Trophoblast cell (in vitro differentiated cells and primary cell): ENCODE results near the gene VMA21. TPM values are rescaled to one million over a fixed set of nuclear protein-coding genes. Genes with fewer than 3 reads are reported as not detected.

Source experiments
- DNase-seq, 2 donors: peaks; one replicate each; pipeline ENCODE4 v3.0.0-alpha.2; 2016
- H2AFZ ChIP-seq: 2 replicates; pipeline ENCODE4 v1.6.1; 2013; ENCODE audit warnings: low read length, moderate library complexity, mild to moderate bottlenecking; ENCODE audit not compliant: insufficient read depth, poor library complexity
- H2AK5ac ChIP-seq: 2 replicates; pipeline ENCODE4 v1.6.1; 2013; ENCODE audit warnings: mild to moderate bottlenecking, low read length
- H2BK120ac ChIP-seq: 2 replicates; pipeline ENCODE4 v1.6.1; 2013; ENCODE audit warnings: low read length, mild to moderate bottlenecking, moderate library complexity; ENCODE audit not compliant: insufficient read depth, poor library complexity
- H2BK12ac ChIP-seq: 2 replicates; pipeline ENCODE4 v1.6.1; 2013; ENCODE audit warnings: mild to moderate bottlenecking, low read length, moderate library complexity
- H2BK5ac ChIP-seq: 2 replicates; pipeline ENCODE4 v1.6.1; 2013; ENCODE audit warnings: low read length, low read depth, moderate library complexity, mild to moderate bottlenecking; ENCODE audit not compliant: poor library complexity
- H3K14ac ChIP-seq: 2 replicates; pipeline ENCODE4 v1.6.1; 2013; ENCODE audit warnings: mild to moderate bottlenecking, low read length
- H3K18ac ChIP-seq: 2 replicates; pipeline ENCODE4 v1.6.1; 2013; ENCODE audit warnings: mild to moderate bottlenecking, low read length
- H3K23ac ChIP-seq: 2 replicates; pipeline ENCODE4 v1.6.1; 2013; ENCODE audit warnings: low read length
- H3K27ac ChIP-seq: 2 replicates; pipeline ENCODE4 v1.5.1; 2013; ENCODE audit warnings: low read depth, mild to moderate bottlenecking, inconsistent platforms, low read length, moderate library complexity
- H3K27me3 ChIP-seq: 2 replicates; pipeline ENCODE4 v1.6.1; 2013; ENCODE audit warnings: inconsistent platforms, mild to moderate bottlenecking, low read length, moderate library complexity; ENCODE audit not compliant: insufficient read depth
- H3K36me3 ChIP-seq, 2 experiments: 1 replicate in 1 of 2; 2 replicates in 1 of 2; pipeline ENCODE4 v1.6.1; 2013; ENCODE audit warnings: low read length in 2 of 2, mild to moderate bottlenecking in 2 of 2, moderate library complexity in 1 of 2; ENCODE audit not compliant: insufficient read depth in 2 of 2, control insufficient read depth in 1 of 2
- H3K4ac ChIP-seq: 2 replicates; pipeline ENCODE4 v1.6.1; 2013; ENCODE audit warnings: low read depth, mild to moderate bottlenecking, low read length, moderate library complexity
- H3K4me1 ChIP-seq, 2 experiments: 1 replicate in 1 of 2; 2 replicates in 1 of 2; pipeline ENCODE4 v1.6.1; 2013; ENCODE audit warnings: low read length in 2 of 2, mild to moderate bottlenecking in 2 of 2, moderate library complexity in 1 of 2; ENCODE audit not compliant: insufficient read depth in 2 of 2, control insufficient read depth in 1 of 2
- H3K4me2 ChIP-seq: 2 replicates; pipeline ENCODE4 v1.6.1; 2013; ENCODE audit warnings: inconsistent platforms, mild to moderate bottlenecking, low read length, moderate library complexity
- H3K4me3 ChIP-seq: 2 replicates; pipeline ENCODE4 v1.5.1; 2013; ENCODE audit warnings: mild to moderate bottlenecking, low read depth, low read length, inconsistent platforms
- H3K79me1 ChIP-seq: one replicate; pipeline ENCODE4 v1.6.1; 2013; ENCODE audit warnings: low read length
- H3K79me2 ChIP-seq: 2 replicates; pipeline ENCODE4 v1.6.1; 2013; ENCODE audit warnings: low read length, mild to moderate bottlenecking; ENCODE audit not compliant: control insufficient read depth, insufficient read depth, poor library complexity
- H3K9ac ChIP-seq: 2 replicates; pipeline ENCODE4 v1.6.1; 2013; ENCODE audit warnings: mild to moderate bottlenecking, low read length
- H3K9me3 ChIP-seq: 2 replicates; pipeline ENCODE4 v1.6.1; 2013; ENCODE audit warnings: low read depth, mild to moderate bottlenecking, control low read depth, inconsistent platforms, low read length; ENCODE audit not compliant: insufficient read depth
- H4K12ac ChIP-seq: 2 replicates; pipeline ENCODE4 v1.6.1; 2013; ENCODE audit warnings: low read depth, mild to moderate bottlenecking, low read length, moderate library complexity
- H4K8ac ChIP-seq: 2 replicates; pipeline ENCODE4 v1.6.1; 2013; ENCODE audit warnings: low read depth, mild to moderate bottlenecking, low read length, moderate library complexity
- H4K91ac ChIP-seq: one replicate; pipeline ENCODE4 v1.6.1; 2013; ENCODE audit warnings: low read depth, mild to moderate bottlenecking, low read length, moderate library complexity
- WGBS: extraction: QIAGEN DNeasy Blood & Tissue Kit; methylation state at CpG from one replicate; pipeline ENCODE4 v1.1.7; 2013; ENCODE audit warnings: missing lambda C conversion rate; ENCODE audit not compliant: insufficient read length, insufficient coverage; ENCODE audit errors: extremely low coverage; 5-methylcytosine and 5-hydroxymethylcytosine counted together
- polyA plus RNA-seq: library from polyadenylated mRNA; stranded (reverse); fragments of 200-250 nt; gene quantifications from 2 replicates; pipeline ENCODE4 v1.2.3, GENCODE V29; 2013

Gene VMA21
- polyA plus RNA-seq: 15.2 and 15.8 TPM in 2 replicates

DNA sequence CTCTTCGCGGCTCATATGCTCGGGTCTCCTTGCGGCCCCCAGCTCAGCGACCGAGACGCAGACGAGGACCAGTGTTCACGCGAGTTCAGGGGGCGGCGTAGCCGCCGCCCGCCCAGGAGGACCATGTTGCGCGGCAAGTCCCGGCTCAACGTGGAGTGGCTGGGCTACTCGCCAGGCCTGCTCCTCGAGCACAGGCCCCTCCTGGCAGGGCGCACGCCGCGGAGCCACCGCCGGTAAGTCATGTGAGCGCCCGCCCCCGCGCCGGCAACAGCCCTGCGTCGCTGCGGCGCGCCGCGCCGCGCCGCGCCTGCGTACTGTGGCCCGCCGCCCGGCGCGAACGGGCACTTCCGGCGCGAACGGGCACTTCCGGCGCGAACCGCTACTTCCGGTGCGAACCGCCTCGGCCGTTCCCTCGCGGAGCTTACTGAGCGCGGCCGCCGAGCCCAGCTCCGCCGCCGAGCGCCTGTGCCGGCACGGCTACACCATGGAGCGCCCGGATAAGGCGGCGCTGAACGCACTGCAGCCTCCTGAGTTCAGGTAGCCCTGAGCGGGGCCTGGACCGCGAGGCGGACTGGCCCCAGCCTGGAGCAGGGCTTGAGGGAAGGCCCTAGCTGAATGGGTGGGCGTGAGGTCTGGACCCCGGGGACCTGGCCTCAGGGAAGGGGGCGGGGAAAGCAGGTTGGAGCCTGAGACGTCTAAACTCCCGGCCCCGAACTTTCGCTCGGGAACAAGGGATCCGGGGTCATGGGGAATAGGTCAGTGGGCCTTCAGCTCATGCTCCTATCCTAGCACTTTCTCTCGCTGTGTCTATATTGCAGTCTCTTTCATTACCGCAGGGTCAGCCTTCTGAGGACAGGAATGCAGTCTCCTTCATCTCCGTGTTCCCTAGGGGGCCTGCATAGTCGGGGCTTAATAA lies at the start of gene VMA21:
VMA21 (plus strand) TSS at position 382 of the 916 bp plus-strand sequence; CDS start at position 485, 103 bp downstream.
- no peaks in the 10 kb centered on the region for H3K27me3 ChIP-seq
- H2AFZ ChIP-seq: peak within 1 kb of the TSS; percentile 48
- H3K18ac ChIP-seq: peak within 1 kb of the TSS; percentile 79
- H3K4ac ChIP-seq: peak within 1 kb of the TSS; percentile 72
- no peaks in the 10 kb centered on the region for H3K9me3 ChIP-seq
- peak within 1 kb of the TSS; percentile 99 for H4K8ac ChIP-seq
- H3K23ac ChIP-seq: no peak within 1 kb of the TSS
- peak within 1 kb of the TSS; percentile 98 for H4K12ac ChIP-seq
- H3K79me1 ChIP-seq: peaks cover 7% of the 10 kb centered on the region
- peak within 1 kb of the TSS; percentile 68 for H3K27ac ChIP-seq
- no CpG with 5 or more reads among the region's 97 CpGs for WGBS
- peak within 1 kb of the TSS; percentile 96 for H3K4me3 ChIP-seq
- H3K4me1 ChIP-seq: peaks cover 0 to 5% of the 10 kb centered on the region in 2 experiments
- peak within 1 kb of the TSS; percentile 66 for H3K4me2 ChIP-seq
- H3K14ac ChIP-seq: peak within 1 kb of the TSS; percentile 82
- peak within 1 kb of the TSS; percentile 80 for H4K91ac ChIP-seq
- H3K79me2 ChIP-seq: peaks cover 7% of the 10 kb centered on the region
- H3K9ac ChIP-seq: peak within 1 kb of the TSS; percentile 97
- peak within 1 kb of the TSS; percentile 57 for H2BK5ac ChIP-seq
- DNase-seq: peak; percentile 71 to 79
- H2BK12ac ChIP-seq: no peak within 1 kb of the TSS
- no peak within 1 kb of the TSS for H2AK5ac ChIP-seq
- H3K36me3 ChIP-seq: no peaks in the 10 kb centered on the region
- H2BK120ac ChIP-seq: peak within 1 kb of the TSS; percentile 75

DNA sequence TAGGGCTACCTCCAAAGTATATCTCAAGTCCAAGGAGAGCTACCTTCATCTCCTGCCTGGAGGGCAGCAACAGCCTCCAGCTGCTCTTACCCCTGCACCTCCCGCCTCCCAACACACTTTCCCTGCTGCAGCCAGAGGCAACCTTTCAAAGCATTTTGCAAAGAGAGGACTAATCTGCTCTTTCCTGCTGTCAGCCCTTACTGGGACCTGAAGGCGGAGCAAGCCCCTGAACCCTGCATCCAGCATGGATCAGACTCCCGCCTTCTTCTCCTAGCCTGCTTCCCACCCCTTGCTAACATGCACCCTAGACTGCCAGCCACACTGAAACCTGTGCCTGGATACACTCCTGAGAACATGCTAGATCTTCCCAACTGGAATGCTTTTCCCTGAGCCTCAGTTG lies 37.7 kb upstream of the VMA21 start:
- Histone ChIP-seq H3K79me2 (no peaks in the 10 kb centered on the region), H3K4me3 (no peak overlapping the region), H3K36me3 (no peaks in the 10 kb centered on the region), H3K4ac (no peak overlapping the region), H2BK12ac (no peak overlapping the region), H2BK5ac (no peak overlapping the region), H3K18ac (no peak overlapping the region), H3K14ac (no peak overlapping the region), H3K9me3 (no peaks in the 10 kb centered on the region), H4K12ac (no peak overlapping the region), H3K27ac (no peak overlapping the region), H3K79me1 (no peaks in the 10 kb centered on the region), H2AK5ac (no peak overlapping the region), H4K8ac (no peak overlapping the region), H3K9ac (no peak overlapping the region), H3K27me3 (no peaks in the 10 kb centered on the region), H3K4me2 (no peak overlapping the region), H4K91ac (no peak overlapping the region), H2BK120ac (no peak overlapping the region), H2AFZ (no peak overlapping the region), H3K4me1 (peaks cover 0 to 5% of the 10 kb centered on the region in 2 experiments), H3K23ac (no peak overlapping the region)
- no CpG with 5 or more reads among the region's 3 CpGs for WGBS
- DNase-seq: no peak

DNA sequence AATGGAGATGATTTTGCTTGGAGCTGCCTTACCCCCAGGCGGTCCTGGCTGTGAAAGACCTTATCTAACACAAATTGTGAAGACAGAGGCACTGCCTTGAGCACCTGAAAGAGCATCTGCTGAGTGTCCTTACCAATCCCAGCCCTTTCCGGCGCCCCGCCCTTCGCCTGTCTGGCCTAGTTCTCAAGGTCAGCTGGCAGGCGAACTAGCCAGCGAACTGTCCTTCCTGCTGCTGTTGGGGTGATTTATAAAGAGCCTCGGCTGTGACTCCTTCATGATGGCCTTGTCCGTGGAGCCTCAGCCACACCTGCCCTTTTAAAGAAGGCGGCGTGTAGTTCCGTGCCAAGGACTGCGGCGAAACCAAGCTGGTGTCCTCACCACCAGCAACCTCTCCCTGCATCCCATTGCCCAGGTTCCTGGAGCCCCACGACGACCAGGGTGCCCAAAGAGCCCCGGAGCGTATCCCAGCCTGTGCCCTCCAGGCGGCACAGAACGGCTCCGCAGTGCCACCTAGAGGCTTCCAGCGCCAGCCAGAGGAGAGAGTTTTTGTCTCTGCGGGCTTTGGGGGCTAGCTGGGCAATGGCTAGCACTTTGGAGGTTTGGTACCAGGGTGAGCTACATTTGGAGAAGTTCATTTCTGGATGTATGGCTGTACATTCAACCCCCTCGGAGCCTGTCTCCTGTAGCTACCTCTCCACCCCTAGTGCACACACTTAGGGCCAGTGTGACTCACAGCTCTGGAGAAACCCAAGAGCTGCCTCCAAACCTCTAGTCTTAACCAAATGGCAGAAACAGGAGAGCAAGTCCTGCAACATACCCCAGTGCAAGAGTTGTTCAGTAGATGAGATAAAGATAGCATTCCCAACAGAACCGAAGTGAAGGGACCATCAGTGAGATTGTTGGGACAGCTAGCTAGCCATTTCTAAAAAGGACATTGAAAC lies 36.8 kb upstream of the VMA21 start:
- Histone ChIP-seq H3K79me1 (no peaks in the 10 kb centered on the region), H3K4me3 (no peak overlapping the region), H3K36me3 (no peaks in the 10 kb centered on the region), H3K27ac (no peak overlapping the region), H3K23ac (no peak overlapping the region), H3K4me2 (peak overlapping the region; percentile 54), H3K79me2 (no peaks in the 10 kb centered on the region), H2BK12ac (no peak overlapping the region), H3K9ac (no peak overlapping the region), H3K14ac (no peak overlapping the region), H4K91ac (no peak overlapping the region), H2BK5ac (no peak overlapping the region), H3K9me3 (no peaks in the 10 kb centered on the region), H2AFZ (no peak overlapping the region), H2BK120ac (no peak overlapping the region), H4K12ac (no peak overlapping the region), H3K27me3 (no peaks in the 10 kb centered on the region), H3K4ac (no peak overlapping the region), H2AK5ac (no peak overlapping the region), H3K4me1 (peaks cover 0 to 5% of the 10 kb centered on the region in 2 experiments), H3K18ac (no peak overlapping the region), H4K8ac (no peak overlapping the region)
- DNase-seq: peak; percentile 32 to 67
- no CpG with 5 or more reads among the region's 25 CpGs for WGBS

DNA sequence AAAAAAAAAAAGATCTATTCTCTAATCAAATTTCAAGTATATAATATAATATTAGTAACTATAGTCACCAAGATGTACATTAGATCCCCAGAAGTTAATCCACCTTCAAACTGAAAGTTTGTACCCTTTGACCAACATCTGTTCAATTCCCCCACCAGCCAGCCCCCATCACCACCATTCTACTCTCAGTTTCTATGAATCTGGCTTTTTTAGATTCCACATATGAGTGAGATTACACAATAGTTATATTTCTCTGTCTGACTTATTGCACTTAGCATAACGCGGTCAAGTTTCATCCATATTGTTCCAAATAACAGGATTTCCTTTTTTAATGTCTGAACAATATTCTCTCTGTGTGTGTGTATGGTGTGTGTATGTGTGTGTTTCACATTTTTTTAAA lies 33.7 kb upstream of the VMA21 start:
- Histone ChIP-seq H3K4ac (no peak overlapping the region), H3K23ac (no peak overlapping the region), H3K4me2 (no peak overlapping the region), H4K8ac (no peak overlapping the region), H3K27ac (no peak overlapping the region), H3K14ac (no peak overlapping the region), H3K4me1 (peaks cover 0 to 5% of the 10 kb centered on the region in 2 experiments), H3K79me1 (no peaks in the 10 kb centered on the region), H2BK12ac (no peak overlapping the region), H3K79me2 (no peaks in the 10 kb centered on the region), H2AFZ (no peak overlapping the region), H3K9ac (no peak overlapping the region), H3K4me3 (no peak overlapping the region), H4K91ac (no peak overlapping the region), H3K27me3 (no peaks in the 10 kb centered on the region), H3K36me3 (no peaks in the 10 kb centered on the region), H3K18ac (no peak overlapping the region), H2AK5ac (no peak overlapping the region), H2BK120ac (no peak overlapping the region), H2BK5ac (no peak overlapping the region), H3K9me3 (no peaks in the 10 kb centered on the region), H4K12ac (no peak overlapping the region)
- peak in 1 of 2 donors; percentile 38 for DNase-seq
- WGBS: no CpG with 5 or more reads among the region's 2 CpGs
